ENCODE data around the gene UBN2.
"Not testable (repeated sequence)": the region's sequence is repeated elsewhere in the genome, so short reads cannot be mapped to it uniquely, and the experiment has no call there.

- TF ChIP-seq EZH2phosphoT487 (IDR thresholded peaks at IDR 0.05; ENCODE audit: low read depth) = not testable (repeated sequence)
- TF ChIP-seq, protein P1, sequence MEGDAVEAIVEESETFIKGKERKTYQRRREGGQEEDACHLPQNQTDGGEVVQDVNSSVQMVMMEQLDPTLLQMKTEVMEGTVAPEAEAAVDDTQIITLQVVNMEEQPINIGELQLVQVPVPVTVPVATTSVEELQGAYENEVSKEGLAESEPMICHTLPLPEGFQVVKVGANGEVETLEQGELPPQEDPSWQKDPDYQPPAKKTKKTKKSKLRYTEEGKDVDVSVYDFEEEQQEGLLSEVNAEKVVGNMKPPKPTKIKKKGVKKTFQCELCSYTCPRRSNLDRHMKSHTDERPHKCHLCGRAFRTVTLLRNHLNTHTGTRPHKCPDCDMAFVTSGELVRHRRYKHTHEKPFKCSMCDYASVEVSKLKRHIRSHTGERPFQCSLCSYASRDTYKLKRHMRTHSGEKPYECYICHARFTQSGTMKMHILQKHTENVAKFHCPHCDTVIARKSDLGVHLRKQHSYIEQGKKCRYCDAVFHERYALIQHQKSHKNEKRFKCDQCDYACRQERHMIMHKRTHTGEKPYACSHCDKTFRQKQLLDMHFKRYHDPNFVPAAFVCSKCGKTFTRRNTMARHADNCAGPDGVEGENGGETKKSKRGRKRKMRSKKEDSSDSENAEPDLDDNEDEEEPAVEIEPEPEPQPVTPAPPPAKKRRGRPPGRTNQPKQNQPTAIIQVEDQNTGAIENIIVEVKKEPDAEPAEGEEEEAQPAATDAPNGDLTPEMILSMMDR (IDR thresholded peaks at IDR 0.05; ENCODE audit: low read depth, low read length) = not testable (repeated sequence)
Observed at GRCh38 chr7:139225286-139226157, 5.5 kb upstream of the UBN2 start.

Measured in OCI-LY3 (cell line).